Measurements from ENCODE around the gene C1orf52.
A peak's percentile ranks its signal among the peaks of the same experiment; 100 is the strongest.

The C1orf52 gene

GRCh38 chr1:85214654-85215053 lies 44.8 kb downstream of the C1orf52 start:
- TF ChIP-seq CTCF (IDR thresholded peaks at IDR 0.05; ENCODE audit: insufficient read depth, low read length, missing control alignments), result no peak
- POLR2A ChIA-PET, result no interaction called here
- no peak for DNase-seq (ENCODE audit: low read depth, low spot score)
- no peak overlapping the region for H3K4me3 ChIP-seq (ENCODE audit: low read depth, low read length)
- CTCF ChIA-PET, result interaction anchor here (2.1 kb wide), 1 partner anchor 105 kb away, joined by 5 read pairs; no protein-coding TSS in a partner anchor

GRCh38 chr1:85208488-85208887 lies 51.0 kb downstream of the C1orf52 start:
- H3K4me3 ChIP-seq (ENCODE audit: low read depth, low read length), result no peak overlapping the region
- no peak for TF ChIP-seq CTCF (IDR thresholded peaks at IDR 0.05; ENCODE audit: insufficient read depth, low read length, missing control alignments)
- CTCF ChIA-PET, result no interaction called here
- no peak for DNase-seq (ENCODE audit: low read depth, low spot score)
- POLR2A ChIA-PET, result no interaction called here

GRCh38 chr1:85203573-85204171 lies 55.8 kb downstream of the C1orf52 start:
- TF ChIP-seq CTCF (IDR thresholded peaks at IDR 0.05; ENCODE audit: insufficient read depth, low read length, missing control alignments), result no peak
- DNase-seq (ENCODE audit: low read depth, low spot score), result no peak
- POLR2A ChIA-PET, result no interaction called here
- no peak overlapping the region for H3K4me3 ChIP-seq (ENCODE audit: low read depth, low read length)
- CTCF ChIA-PET, result no interaction called here

- no peak for DNase-seq (ENCODE audit: low read depth, low spot score)
- H3K4me3 ChIP-seq (ENCODE audit: low read depth, low read length), result no peak overlapping the region
- ChIA-PET POLR2A (no interaction called here), CTCF (no interaction called here)
- no peak for TF ChIP-seq CTCF (IDR thresholded peaks at IDR 0.05; ENCODE audit: insufficient read depth, low read length, missing control alignments)
Observed at GRCh38 chr1:85202864-85203255, 56.6 kb downstream of the C1orf52 start.

- DNase-seq (ENCODE audit: low read depth, low spot score), result no peak
- ChIA-PET POLR2A (interaction anchor here (0.5 kb wide), 1 partner anchor 66 kb away, joined by 3 read pairs; no protein-coding TSS in a partner anchor), CTCF (interaction anchor here (0.9 to 1.2 kb wide), 2 partner anchors 53 to 56 kb away, joined by 3 to 5 read pairs; no protein-coding TSS in a partner anchor)
- TF ChIP-seq CTCF (IDR thresholded peaks at IDR 0.05; ENCODE audit: insufficient read depth, low read length, missing control alignments), result no peak
- peak overlapping the region; percentile 82 for H3K4me3 ChIP-seq (ENCODE audit: low read depth, low read length)
Observed at GRCh38 chr1:85202092-85202863, 57.2 kb downstream of the C1orf52 start.

GRCh38 chr1:85201340-85202091 lies 57.9 kb downstream of the C1orf52 start:
- no peak for DNase-seq (ENCODE audit: low read depth, low spot score)

More at GRCh38 chr1:85201340-85202091, 57.9 kb downstream of the C1orf52 start:
- CTCF ChIA-PET, result interaction anchor here (0.9 to 3.4 kb wide), 3 partner anchors 53 to 58 kb away, joined by 3 to 12 read pairs (median 5); partner anchors contain the start of gene C1orf52
- POLR2A ChIA-PET, result no interaction called here
- peak overlapping the region; percentile 82 for H3K4me3 ChIP-seq (ENCODE audit: low read depth, low read length)
- TF ChIP-seq CTCF (IDR thresholded peaks at IDR 0.05; ENCODE audit: insufficient read depth, low read length, missing control alignments), result peak; percentile 6

All from AG04449 (cell line).